Ovary (tissue), 9 donors: ENCODE results near the gene CFDP1. TPM values are rescaled to one million over a fixed set of nuclear protein-coding genes. Genes with fewer than 3 reads are reported as not detected.

Experiments
- DNase-seq, 5 donors: peaks; one replicate each; pipeline ENCODE4 v3.0.0-alpha.2; 2019 to 2020
- H3K27ac ChIP-seq, 2 donors: fragments of 200-600 bp; one replicate each; pipeline versions ENCODE4 v1.5.1 to v1.8.0; 2019 to 2022
- H3K27me3 ChIP-seq: fragments of 200-600 bp; one replicate; pipeline ENCODE4 v1.8.0; 2022
- H3K36me3 ChIP-seq: fragments of 200-600 bp; sonication (generic); one replicate; pipeline ENCODE4 v1.5.1; 2019
- H3K4me1 ChIP-seq: one replicate; pipeline ENCODE4 v1.8.1; 2013; ENCODE audit warnings: mild to moderate bottlenecking, moderate library complexity; ENCODE audit not compliant: insufficient read depth
- H3K4me3 ChIP-seq: fragments of 200-600 bp; sonication (generic); one replicate; pipeline ENCODE4 v1.5.1; 2017
- H3K9me3 ChIP-seq, 2 donors: fragments of 200-600 bp in 1 of 2; sonication (generic) in 1 of 2; one replicate each; pipeline versions ENCODE4 v1.5.1 to v1.8.1; 2013 to 2019; ENCODE audit warnings: mild to moderate bottlenecking in 1 of 2, moderate library complexity in 1 of 2
- CTCF ChIP-seq, 3 donors: fragments of 450-650 bp in 2 of 3; fragments of 200-600 bp in 1 of 3; IDR thresholded peaks; one replicate each; pipeline versions ENCODE4 v1.5.1 to v1.8.0; 2016 to 2022; ENCODE audit warnings: antibody characterized with exemption in 3 of 3, mild to moderate bottlenecking in 1 of 3
- EP300 ChIP-seq: sonication (generic); formaldehyde crosslinking; IDR thresholded peaks from one replicate; pipeline ENCODE4 v1.6.1; 2017; ENCODE audit warnings: antibody characterized with exemption
- POLR2A ChIP-seq: fragments of 450-650 bp; IDR thresholded peaks from one replicate; pipeline ENCODE4 v1.6.1; 2017; ENCODE audit warnings: antibody characterized with exemption, mild to moderate bottlenecking, moderate library complexity
- WGBS, 3 donors: extraction: QIAGEN DNeasy Blood & Tissue Kit in 1 of 3; methylation state at CpG; one replicate each; pipeline versions ENCODE4 v1.1.5 to v1.1.7; 2013 to 2017; 5-methylcytosine and 5-hydroxymethylcytosine counted together
- intact Hi-C, 4 donors: fragments of 100-400 bp; cut with DNase I; formaldehyde crosslinking; loops; one replicate each; pipeline versions ENCODE4 v1.11.0 to v1.15.1; 2022 to 2023
- polyA plus RNA-seq, 2 donors: library from polyadenylated mRNA; stranded (reverse); fragments of 200-250 nt in 1 of 2; fragments of 350-450 nt in 1 of 2; fragmentation: Illumina TruSeq in 1 of 2; extraction: RNeasy Lipid Tissue Mini Kit (QIAGEN cat#74804) in 1 of 2; gene quantifications; one replicate each; pipeline ENCODE4 v1.2.3, GENCODE V29; 2013 to 2014
- total RNA-seq, 7 donors: library from RNA; depleted of rRNA in 2 of 7; stranded (reverse); fragments of >200 nt in 2 of 7; fragmentation: NEBNext Ultra II Directional in 3 of 7; extraction: Animal tissue kit (Norgen Biotek cat#: 25700) in 3 of 7; gene quantifications; one replicate each; pipeline versions ENCODE4 v1.1.0 to v1.2.4, GENCODE V29; 2016 to 2023
- donor health status: DM: no; HTN: no; CAD: no; lungs with moderate emphysema.
- donor health status: DM: no; HTN: no; CAD: no.
- donor health status: Bipolar disorder and iron deficiency.
- donor health status: DM: yes; HTN: yes; CAD: no.
- donor health status: DM: no; HTN: no; CAD: no.
- donor health status: DM: yes; HTN: yes; CAD: no.

Gene CFDP1
- total and polyA plus RNA-seq, 9 donors, result 67.0 to 173 (median 73.0) TPM

DNA sequence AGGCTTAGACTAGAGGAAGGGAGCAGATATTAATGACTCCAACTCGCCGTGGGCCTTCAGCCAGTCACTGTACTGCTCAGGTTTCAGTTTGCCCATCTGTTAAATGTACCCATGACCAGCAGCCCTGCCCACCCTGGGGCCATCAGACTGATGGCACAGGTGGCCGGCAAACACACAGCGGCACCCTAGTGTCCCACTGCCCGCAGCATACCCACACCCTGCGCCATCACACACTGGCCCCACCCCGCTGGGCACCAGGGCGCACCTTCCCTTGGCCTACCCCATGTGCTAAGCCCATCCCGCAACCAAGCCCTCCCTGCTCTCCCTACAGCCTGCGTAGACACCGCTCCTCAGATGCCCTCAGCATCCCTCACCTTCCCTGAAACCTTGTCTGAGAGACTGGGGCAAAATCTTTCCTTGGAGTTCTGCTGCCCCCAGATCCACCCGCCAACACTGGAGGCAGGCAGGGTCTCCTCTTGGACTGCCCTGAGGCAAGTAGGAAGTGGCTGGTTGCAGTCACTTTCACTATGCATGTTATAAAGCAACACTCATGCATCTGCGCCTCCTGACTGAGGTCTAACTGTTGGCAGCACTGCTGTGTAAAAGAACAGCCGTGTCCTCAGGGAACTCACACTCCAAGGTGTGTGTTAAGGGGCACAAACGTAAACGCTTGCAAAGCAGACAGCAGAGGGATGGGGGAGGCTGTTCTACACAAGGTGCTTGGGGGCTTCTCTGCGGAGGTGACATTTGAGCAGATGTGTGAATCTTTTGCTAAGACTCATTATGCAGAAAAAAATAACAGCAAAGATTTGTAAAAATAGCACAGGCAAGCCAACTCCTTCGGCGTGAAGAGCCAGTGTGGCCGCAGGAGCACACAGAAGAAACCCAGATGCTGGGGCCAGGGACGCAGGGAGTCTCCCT is 175.2 kb downstream of the CFDP1 start:
- Histone ChIP-seq H3K36me3 (no peaks in the 10 kb centered on the region), H3K4me3 (no peak overlapping the region), H3K9me3 (no peaks in the 10 kb centered on the region), H3K4me1 (peaks cover 52% of the 10 kb centered on the region), H3K27me3 (no peaks in the 10 kb centered on the region), H3K27ac (no peak overlapping the region)
- no peak for DNase-seq
- TF ChIP-seq CTCF (IDR thresholded peaks at IDR 0.05) (no peak), POLR2A (no peak), EP300 (no peak)
- intact Hi-C loops, result no loop called here
- WGBS, 3 donors, result 73 to 78% (median 75%) methylated on average over 21 of the region's 21 CpGs

GRCh38 chr16:75256696-75257343 is 176.5 kb downstream of the CFDP1 start:
- H3K36me3 ChIP-seq, result no peaks in the 10 kb centered on the region
- peak overlapping the region; percentile 4 to 29 for H3K27ac ChIP-seq
- H3K4me1 ChIP-seq, result peaks cover 47% of the 10 kb centered on the region
- intact Hi-C loops, result no loop called here
- TF ChIP-seq CTCF (IDR thresholded peaks at IDR 0.05) (no peak), EP300 (no peak), POLR2A (no peak)
- H3K27me3 ChIP-seq, result no peaks in the 10 kb centered on the region
- peak in 4 of 5 donors; percentile 21 to 59 (median 48) for DNase-seq
- H3K9me3 ChIP-seq, result no peaks in the 10 kb centered on the region
- WGBS, 3 donors, result 33 to 44% (median 44%) methylated on average over 14 of the region's 14 CpGs
- no peak overlapping the region for H3K4me3 ChIP-seq

DNA sequence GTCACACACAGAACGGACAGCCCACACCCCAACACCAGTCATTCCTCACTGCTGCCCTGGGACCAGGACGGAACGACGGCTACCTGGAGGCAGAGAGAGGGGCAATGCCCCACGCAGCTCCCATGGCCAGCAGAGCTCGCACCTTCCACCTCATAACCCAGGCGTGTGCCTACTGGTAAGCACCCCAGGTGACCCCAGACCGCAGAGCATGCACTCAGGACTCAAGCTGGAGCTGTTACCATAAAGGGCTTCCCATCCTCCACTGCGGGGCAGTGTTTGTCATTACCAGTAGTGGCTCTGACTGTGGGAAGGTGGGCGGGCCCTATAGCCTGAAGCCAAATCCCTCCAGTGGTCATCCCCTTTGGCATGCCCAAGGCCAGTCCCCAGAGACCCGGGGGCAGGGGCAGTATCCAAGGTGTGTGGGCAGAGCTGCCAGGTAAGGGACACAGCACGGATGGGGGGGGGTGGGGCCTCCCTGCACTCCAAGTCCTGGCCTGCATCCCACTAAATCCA is 177.2 kb downstream of the CFDP1 start:
- peak overlapping the region; percentile 4 to 29 for H3K27ac ChIP-seq
- no peak for TF ChIP-seq POLR2A
- TF ChIP-seq EP300, result no peak
- TF ChIP-seq CTCF (IDR thresholded peaks at IDR 0.05), result no peak
- H3K27me3 ChIP-seq, result no peaks in the 10 kb centered on the region
- H3K9me3 ChIP-seq, result no peaks in the 10 kb centered on the region
- H3K4me3 ChIP-seq, result no peak overlapping the region
- peaks cover 42% of the 10 kb centered on the region for H3K4me1 ChIP-seq
- DNase-seq, result peak in 3 of 5 donors; percentile 13 to 46 (median 46)
- intact Hi-C loops, result no loop called here
- no peaks in the 10 kb centered on the region for H3K36me3 ChIP-seq
- 69 to 75% (median 71%) methylated on average over 12 of the region's 12 CpGs for WGBS, 3 donors

DNA sequence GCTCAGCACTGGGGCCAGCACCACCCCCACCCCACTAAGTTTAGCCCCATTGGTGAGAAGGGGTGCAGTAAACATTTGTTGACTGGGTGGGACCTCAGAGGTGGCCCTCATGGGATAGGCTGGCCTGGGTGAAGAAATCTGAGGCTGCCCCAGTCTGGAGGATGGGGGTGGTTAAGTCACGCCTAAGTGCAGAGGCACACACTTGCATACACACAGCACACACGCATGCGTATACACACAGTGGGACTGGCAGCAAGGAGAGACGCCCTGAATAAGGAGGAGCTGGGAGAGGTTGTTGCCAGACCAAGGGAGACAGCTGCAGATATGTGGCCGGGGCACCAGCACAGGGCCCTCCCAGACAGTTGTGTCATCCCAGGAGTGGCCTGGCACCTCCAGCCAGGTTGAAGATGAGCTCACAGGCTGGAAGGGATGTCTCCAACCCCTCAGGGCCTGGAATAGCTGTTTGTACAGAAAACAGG is 178.9 kb downstream of the CFDP1 start:
- Histone ChIP-seq H3K36me3 (no peaks in the 10 kb centered on the region), H3K27me3 (no peaks in the 10 kb centered on the region), H3K4me3 (no peak overlapping the region), H3K4me1 (peaks cover 44% of the 10 kb centered on the region), H3K27ac (no peak overlapping the region), H3K9me3 (no peaks in the 10 kb centered on the region)
- TF ChIP-seq POLR2A, result no peak
- TF ChIP-seq EP300, result no peak
- no peak for TF ChIP-seq CTCF (IDR thresholded peaks at IDR 0.05)
- intact Hi-C loops, result no loop called here
- no peak for DNase-seq
- WGBS, 3 donors, result 59 to 69% (median 62%) methylated on average over 5 of the region's 5 CpGs
